Stimulated activated CD8-positive, alpha-beta memory T cell treated with anti-CD3 and anti-CD28 coated beads, Interleukin-4, amount 100 ng/mL, for 48 hours (primary cell): ENCODE results near the gene URB2.

ENCODE experiments used
- DNase-seq: peaks from one replicate; pipeline ENCODE4 v3.0.0-alpha.2; 2020

URB2 gene

GRCh38 chr1:229650045-229650444 is 24.0 kb downstream of the URB2 start:
- no peak for DNase-seq

DNA sequence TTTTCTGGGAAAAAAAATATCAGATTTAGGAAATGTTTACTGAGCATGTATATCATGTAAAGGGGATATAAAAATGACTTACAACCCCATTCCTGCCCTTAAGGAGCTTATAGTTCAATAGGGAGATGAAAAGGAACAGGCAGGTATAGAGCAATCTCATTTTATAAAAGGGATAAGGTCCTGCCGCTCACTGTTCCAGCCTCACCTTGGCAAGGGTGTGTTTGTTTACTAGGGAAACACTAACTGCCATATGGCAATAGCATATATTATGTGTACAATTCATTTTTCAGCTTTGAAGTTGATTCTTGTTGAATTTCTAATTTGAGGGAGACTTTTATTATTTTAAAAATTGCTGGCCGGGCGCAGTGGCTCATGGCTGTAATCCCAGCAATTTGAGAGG is 25.5 kb downstream of the URB2 start:
- no peak for DNase-seq

GRCh38 chr1:229653420-229653819 is 27.4 kb downstream of the URB2 start:
- no peak for DNase-seq

- no peak for DNase-seq
Measured at GRCh38 chr1:229655781-229656180, 29.7 kb downstream of the URB2 start.

DNA sequence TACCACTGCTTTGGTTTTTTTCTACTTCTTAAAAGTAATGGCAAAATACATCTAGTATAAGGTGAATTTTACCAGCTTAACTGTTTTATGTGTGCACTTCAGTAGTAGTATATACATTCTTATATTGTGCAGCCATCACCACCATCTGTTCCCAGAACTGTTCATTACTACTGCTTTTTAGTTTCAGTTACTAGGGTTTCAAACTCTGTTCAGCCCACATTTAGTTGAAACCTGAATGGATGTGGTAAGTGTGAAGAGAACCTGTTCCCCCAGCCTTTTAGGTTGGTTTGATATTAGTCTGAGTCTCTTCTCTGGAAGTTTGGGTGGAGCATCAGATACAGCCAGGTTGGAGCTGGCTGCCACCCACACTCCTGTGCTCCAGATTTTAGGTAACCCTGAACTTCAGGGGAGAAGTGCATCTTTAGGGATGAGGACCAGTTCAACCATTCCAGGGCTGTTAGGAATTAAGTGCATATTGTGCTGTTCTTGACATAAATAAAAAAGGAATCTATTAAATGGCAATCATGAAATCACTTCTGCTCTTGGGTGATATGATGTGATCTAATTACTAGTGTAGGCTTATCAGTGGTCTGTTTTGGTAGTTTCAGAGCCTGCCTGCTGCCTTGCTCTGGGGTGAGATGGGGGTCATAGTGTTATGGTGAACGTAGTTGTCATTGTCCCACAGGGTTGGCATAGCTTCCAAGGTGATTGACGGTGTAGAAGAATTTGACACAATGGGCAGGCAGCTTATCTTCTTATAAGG is 32.1 kb downstream of the URB2 start:
- DNase-seq: no peak

GRCh38 chr1:229661022-229661877 is 35.2 kb downstream of the URB2 start:
- DNase-seq: peak; percentile 84

- no peak for DNase-seq
Measured at GRCh38 chr1:229661897-229662296, 35.9 kb downstream of the URB2 start.

GRCh38 chr1:229664133-229664689 is 38.2 kb downstream of the URB2 start:
- peak; percentile 94 for DNase-seq

GRCh38 chr1:229665912-229666558 is 40.0 kb downstream of the URB2 start:
- DNase-seq: no peak

DNA sequence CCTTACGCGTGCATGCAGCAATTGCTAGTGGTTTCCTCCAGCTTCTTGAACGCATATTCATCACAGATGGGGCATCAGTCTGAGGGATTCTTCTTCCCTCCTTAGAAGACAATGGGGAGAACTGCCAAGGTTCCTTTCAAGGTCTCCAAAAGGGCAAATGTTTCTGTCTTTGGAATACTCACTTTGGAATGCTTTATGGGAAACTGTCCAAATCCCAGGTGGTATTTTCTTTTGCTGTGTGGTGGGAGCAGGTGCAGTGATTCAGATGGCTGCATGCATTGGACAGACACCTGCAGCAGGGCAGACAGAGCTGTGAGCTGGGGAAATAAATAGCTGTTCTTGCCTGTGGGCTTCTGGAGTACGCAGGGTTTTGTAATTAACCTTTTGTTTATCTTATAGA is 40.5 kb downstream of the URB2 start:
- no peak for DNase-seq

DNA sequence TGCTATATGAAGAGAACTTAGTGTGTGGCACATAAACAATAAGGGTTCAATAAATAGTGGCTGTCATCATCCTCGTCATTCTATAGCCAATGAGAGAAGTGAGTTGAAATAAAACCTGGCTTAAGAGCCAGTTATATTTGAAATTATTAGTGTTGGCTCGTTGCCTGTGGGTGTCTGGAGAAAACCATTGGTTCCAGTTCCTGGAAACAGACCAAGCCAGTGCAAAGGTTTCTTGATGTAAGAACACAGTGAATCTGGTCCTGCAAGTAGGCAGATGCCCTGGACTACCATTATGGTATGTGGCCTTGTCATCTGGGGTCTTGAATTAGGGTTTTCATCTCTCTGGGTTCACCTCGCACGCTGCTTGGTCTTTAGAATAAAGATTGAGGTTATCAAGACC is 43.3 kb downstream of the URB2 start:
- no peak for DNase-seq

GRCh38 chr1:229671310-229671709 is 45.3 kb downstream of the URB2 start:
- DNase-seq: no peak

DNA sequence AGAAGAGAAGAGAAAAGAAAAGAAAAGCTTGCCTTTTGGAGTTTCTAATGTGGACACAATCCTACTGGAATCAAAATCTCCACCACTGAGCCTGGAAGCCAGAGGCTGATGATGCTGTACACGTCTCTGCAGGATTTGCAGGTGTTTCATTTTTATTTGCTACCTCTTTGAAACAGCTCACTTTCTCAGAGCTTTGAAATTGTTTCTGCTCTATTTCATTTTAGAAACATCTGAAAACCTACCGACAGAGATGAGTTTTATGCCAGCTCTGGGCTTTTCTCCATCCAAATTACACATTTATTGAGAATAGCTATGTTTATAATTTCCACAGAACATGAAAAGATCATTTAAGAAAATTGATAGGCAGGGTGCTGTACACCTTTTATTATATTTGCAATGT is 46.2 kb downstream of the URB2 start:
- DNase-seq: no peak

DNA sequence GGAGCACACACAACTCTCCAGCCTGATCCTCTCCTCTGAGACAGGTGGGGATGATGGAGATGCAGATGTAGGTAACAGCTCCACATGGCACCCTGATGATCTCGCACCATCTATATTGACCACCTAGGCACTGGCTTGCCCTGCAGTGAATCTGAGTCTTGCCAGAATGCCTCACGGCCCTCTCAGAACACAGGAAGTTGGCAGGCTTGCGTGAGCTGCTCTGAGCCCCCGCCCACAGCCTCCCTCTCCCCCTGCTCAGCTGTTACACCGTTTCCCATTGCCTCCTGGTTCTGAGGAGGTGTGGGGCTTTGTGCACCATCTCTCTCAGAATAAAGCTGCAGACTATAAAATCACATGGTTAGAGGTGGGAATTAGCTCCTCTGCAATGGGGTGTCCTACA is 48.0 kb downstream of the URB2 start:
- DNase-seq: no peak

DNA sequence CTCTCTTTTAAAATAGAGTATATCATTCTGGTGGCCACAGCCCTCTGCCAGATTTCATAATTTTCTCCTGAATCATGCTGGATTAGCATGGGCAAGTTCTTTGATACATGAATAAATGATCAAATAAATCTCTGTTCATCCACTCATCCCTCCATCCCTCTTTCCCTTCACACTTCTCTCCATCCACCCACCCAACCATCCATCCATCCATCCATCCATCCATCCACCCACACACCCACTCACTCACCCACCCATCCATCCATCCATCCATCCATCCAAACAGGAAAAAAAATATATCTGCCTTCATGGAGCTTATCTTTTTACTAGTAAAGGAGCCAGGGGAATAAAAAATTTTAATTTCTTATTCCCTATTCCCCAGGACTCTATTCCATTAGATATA is 49.3 kb downstream of the URB2 start:
- no peak for DNase-seq

- DNase-seq: no peak
Measured at GRCh38 chr1:229685149-229685548, 59.1 kb downstream of the URB2 start.

DNA sequence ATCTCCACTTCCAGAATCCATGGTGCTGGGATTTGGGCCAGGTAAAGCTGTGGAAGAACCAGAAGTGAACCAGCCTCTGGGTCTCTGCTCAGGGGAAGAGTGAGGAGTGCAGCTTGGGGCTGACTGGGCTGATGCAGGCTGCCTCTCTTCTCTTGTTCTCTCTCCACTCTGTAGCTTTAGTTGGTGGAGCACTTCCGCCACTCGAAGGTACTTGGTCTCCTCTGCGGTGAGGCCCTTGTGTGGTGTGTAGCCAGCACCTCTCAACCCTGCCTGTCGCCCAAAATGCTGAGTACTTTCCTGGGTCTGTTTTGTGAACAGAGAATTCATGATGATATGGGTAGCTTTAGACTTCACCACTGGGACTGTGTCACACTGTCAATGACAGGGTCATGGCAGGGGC is 63.2 kb downstream of the URB2 start:
- no peak for DNase-seq

GRCh38 chr1:229689904-229690303 is 63.9 kb downstream of the URB2 start:
- no peak for DNase-seq

- no peak for DNase-seq
Measured at GRCh38 chr1:229690662-229691061, 64.6 kb downstream of the URB2 start.

- DNase-seq: no peak
Measured at GRCh38 chr1:229691362-229691761, 65.3 kb downstream of the URB2 start.

- no peak for DNase-seq
Measured at GRCh38 chr1:229693129-229693900, 67.3 kb downstream of the URB2 start.

DNA sequence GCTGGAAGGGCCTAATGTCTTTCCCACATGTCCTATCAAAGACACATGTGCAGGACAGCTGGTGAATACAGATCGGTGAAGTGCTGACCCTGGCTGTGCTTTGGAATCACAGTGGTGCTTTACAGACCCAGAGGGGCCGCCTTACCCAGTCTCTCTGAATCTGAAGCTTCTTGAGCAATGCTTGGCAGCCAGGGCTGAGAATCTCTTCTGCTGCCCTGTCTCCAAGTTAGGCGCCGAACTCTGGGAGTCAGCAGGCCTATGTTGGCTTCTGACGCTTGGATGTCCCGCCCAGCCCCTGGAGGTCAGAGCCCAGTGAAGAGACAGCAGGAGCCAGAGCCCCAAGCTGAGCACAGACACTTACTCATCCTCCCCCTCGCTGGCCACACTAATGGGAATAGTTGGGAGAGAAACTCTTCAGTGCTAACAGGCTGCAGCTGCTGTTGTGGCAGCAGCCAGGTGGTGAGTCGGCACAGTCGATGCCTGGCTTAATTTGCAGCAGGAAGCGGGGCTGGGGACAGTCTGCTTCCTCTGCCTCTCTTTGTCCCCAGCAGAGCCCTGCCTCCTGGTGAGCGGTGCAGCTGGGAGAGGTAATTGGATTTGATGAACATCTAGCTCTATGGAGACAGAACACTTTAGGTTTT is 68.1 kb downstream of the URB2 start:
- no peak for DNase-seq
